CD4-positive, alpha-beta T cell treated with Interferon alpha-2 for 1 hour (primary cell): ENCODE results near the gene TARDBP.
"Not testable (repeated sequence)": the region's sequence is repeated elsewhere in the genome, so short reads cannot be mapped to it uniquely, and the experiment has no call there.

Experiments used
- DNase-seq, 2 donors: peaks; one replicate each; pipeline ENCODE4 v3.0.0-alpha.2; 2020 to 2022

Gene TARDBP

GRCh38 chr1:11012260-11013159, at the start of gene TARDBP:
Gene TARDBP (plus strand): TSS chr1:11012654. CDS start chr1:11013728, 1,074 bp downstream.
- DNase-seq: peak; percentile 88 to 92

GRCh38 chr1:10965546-10966226, 46.8 kb upstream of the TARDBP start:
- peak; percentile 31 to 53 for DNase-seq

GRCh38 chr1:10967090-10967489, 45.4 kb upstream of the TARDBP start:
- no peak for DNase-seq

- no peak for DNase-seq
These were observed 44.0 kb upstream of the TARDBP start for GRCh38 chr1:10968411-10968826.

- DNase-seq: no peak
These were observed 43.0 kb upstream of the TARDBP start for GRCh38 chr1:10969267-10969970.

GRCh38 chr1:10969971-10970332, 42.5 kb upstream of the TARDBP start:
- DNase-seq: no peak

DNA sequence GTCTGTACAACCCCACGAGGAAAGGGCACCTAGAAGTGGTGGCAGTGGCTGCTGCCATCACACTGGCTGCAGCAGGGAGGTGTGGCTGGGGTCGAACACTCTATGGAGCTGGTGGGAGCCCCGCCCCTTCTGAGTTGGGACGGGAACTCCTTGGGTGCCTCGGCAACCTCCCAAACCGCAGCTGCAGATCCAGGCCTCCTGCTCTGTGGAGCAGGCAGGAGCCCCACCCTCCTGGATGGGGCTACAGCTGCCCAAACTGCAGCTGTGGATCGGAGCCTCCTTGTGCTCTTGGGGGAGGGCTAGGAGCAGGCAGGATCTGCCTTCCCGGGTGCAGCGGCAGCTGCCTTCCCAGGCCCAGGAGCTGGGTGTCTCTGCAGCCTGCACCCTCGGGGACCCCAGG, 38.9 kb upstream of the TARDBP start:
- DNase-seq: no peak

DNA sequence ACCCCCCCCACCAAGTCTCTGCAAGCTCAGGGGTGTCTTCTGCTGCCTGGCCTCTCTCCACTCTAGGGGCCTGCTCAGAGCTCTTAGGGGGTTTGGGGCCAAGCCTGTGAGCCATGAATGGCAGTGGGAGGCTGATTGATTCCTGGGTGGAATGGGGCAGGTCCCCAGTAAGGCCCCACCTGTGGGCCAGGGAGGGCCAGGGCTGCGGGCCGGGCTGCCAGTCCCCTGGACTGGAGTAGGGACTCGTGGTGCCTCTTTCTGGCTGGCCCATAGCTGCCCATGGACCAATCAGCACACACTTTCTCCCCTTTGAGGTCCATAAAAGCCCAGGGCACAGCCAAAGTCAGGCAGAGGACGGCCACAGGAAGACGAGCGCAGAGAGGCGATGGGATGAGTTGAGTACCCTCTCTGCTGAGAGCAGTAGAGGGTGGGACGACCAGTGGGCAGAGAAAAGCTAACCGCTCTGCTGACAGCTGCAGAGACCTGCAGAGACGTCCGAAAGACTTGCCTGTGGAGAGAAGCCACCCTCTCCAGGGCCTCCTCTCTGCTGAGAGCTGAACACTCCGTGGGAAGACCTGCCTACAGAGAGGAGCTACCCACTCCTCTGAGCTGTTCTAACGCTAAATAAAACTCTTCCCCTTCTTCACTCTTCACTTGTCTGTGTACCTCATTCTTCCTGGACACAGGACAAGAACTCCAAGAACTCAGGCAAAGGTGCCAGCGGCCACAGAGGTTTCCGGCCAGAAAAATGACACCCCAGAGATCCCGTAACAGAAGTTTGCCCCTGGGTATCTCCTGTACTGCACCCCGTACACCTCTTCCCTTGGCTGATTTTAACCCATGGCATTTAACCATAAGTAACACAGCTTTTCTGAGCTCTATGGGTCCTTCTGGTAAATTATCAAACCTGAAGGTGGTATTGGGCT, 38.2 kb upstream of the TARDBP start:
- no peak for DNase-seq

GRCh38 chr1:10975567-10976326, 36.7 kb upstream of the TARDBP start:
- DNase-seq: no peak

GRCh38 chr1:10978719-10979118, 33.7 kb upstream of the TARDBP start:
- no peak for DNase-seq

- DNase-seq: no peak
These were observed 33.0 kb upstream of the TARDBP start for GRCh38 chr1:10979483-10979920.

- DNase-seq: no peak
These were observed 32.3 kb upstream of the TARDBP start for GRCh38 chr1:10980094-10980577.

DNA sequence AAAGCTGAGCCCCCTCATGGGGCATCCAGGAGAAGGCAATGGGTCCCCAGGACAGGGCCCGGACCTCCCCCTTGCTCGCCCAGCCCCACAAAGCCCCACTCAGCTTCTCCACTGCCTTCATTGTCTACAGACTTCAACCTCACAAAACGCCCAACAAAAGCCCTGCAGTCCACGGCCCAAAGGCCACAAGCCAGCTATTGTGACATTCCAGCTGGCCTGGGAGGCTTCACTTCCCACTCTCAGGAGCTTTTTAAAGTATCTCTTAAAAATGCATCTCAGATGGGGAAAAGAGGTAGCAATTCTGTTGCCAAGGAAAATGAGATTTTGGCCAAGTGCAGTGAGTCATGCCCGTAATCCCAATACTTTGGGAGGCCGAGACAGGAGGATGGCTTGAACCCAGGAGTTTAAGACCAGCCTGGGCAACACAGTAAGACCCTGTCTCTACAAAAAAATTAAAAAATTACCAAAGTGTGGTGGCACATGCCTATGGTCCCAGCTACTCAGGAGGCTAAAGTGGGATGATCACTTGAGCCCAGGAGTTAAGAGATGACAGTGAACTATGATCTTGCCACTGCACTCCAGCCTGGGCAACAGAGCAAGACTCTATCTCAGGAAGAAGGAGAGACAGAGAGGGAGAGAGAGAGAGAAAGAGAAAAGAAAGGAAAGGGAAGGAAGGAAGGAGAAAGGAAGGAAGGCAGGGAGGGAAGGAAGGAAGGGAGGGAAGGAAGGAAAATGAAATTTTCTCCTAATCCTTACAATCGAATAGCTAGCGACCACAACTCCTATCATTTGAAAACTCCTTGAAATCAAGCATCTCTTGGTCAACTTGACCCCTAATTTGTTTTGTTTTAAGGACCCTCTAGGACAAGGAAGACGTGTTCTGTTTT, 31.4 kb upstream of the TARDBP start:
- no peak for DNase-seq

- no peak for DNase-seq
These were observed 25.9 kb upstream of the TARDBP start for GRCh38 chr1:10986525-10986890.

DNA sequence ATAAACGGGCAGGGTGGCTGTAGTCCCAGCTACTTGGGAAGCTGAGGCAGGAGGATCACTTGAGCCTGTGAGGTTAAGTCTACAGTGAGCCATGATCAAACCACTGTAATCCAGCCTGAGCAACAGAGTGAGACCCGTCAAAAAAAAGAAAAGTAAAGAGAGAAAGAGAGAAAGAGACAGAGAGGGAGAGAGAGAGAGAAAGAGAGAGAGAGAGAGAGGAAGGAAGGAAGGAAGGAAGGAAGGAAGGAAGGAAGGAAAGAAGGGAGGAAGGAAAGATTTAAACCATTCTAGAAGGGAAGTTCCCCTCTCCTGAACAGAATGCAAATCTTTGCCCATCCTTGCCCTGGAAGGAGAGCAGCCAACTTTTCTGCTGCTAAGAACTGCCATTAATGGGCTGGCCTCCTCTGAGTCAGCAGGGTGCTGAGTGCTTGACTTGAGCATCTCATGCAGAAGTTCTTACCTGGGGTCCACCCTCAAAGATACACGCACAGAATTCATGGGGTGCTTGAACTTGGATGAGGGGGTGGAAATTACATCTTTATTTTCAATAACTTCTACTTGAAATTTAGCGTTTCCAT, 24.5 kb upstream of the TARDBP start:
- DNase-seq: no peak

DNA sequence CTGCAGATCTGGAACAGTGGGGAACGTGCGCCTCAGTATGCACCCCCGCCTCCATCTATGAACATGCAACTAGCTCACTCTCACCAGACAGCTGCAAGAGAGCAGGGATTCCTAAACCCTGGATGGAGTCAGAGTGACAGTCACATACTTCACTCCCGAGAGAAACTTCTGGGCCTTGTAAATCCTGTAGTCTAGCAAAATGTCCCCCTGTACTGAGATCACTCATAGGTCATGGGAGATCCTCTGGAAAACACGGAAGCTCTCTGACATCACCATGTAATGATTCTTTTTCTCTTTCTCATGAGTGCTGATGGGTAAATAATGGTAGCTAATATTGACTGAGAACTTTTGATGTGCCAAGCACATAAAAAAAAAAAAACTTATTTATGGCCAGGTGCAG, 23.4 kb upstream of the TARDBP start:
- DNase-seq: no peak

GRCh38 chr1:10989920-10990516, 22.4 kb upstream of the TARDBP start:
- not testable (repeated sequence) for DNase-seq

DNA sequence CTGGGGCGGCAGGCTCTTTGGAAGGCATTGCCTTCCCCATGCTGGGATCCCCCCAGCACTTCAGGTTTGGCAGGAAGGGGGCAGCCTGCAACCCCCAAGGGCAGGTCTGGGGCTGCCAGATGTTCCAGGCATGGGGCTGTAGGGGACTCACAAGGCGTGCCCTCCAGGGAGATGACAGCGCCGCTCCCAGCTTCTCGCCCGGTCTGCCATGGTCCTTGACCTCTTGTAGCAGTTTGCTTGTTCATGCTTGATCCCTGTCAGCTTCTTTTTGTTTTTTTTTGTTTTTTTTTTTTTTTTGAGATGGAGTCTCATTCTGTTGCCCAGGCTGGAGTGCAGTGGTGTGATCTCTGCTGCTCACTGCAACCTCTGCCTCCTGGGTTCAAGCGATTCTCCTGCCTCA, 21.6 kb upstream of the TARDBP start:
- DNase-seq: no peak

DNA sequence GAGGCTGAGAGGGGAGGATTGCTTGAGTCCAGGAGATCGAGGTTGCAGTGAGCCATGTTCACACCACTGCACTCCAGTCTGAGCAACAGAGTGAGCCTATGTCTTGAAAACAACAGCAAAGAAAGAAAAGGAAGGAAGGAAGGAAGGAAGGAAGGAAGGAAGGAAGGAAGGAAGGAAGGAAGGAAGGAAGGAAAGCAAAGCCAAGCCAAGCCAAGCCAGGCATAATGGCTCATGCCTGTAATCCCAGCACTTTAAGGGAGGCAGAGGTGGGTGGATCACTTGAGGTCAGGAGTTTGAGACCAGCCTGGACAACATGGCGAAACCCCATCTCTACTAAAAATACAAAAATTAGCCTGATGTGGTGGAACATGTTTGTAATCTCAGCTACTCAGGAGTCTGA, 20.4 kb upstream of the TARDBP start:
- DNase-seq: not testable (repeated sequence)

DNA sequence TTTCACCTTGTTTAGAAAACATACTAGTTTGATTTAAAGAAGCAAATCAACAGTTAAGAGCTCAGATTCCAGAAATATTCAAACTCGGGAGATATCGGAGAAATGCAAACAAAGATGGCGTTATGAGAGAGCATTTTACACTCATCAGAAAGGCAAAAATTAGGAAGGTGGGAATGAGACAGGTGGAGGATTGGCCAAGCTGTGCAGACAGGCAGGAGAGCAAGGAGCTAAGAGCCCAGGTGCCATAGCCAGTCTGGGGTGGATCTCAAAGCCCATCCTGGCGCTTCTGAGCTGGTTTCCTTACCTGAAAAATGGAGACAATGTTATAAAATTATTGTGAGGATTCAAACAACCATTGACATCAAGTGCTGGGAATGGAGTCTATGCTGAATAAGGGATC, 19.6 kb upstream of the TARDBP start:
- no peak for DNase-seq
